Osteoblast (primary cell): Measurements from ENCODE around the gene CTSA. TPM values are rescaled to one million over a fixed set of nuclear protein-coding genes. Genes with fewer than 3 reads are reported as not detected.

Source experiments
- DNase-seq: peaks from one replicate; pipeline ENCODE4 v3.0.0; 2011; ENCODE audit warnings: low spot score, mixed read lengths; ENCODE audit not compliant: insufficient read length; ENCODE audit errors: missing footprints
- H2AFZ ChIP-seq: 2 replicates; pipeline ENCODE4 v1.6.0; 2011; ENCODE audit warnings: mild to moderate bottlenecking, low read length
- H3K27ac ChIP-seq: 2 replicates; pipeline ENCODE4 v1.5.1; 2011; ENCODE audit warnings: mild to moderate bottlenecking, low read depth, low read length, moderate library complexity
- H3K27me3 ChIP-seq: 2 replicates; pipeline ENCODE4 v1.6.0; 2012; ENCODE audit warnings: mild to moderate bottlenecking, control low read depth, inconsistent platforms, low read length, moderate library complexity; ENCODE audit not compliant: insufficient read depth
- H3K36me3 ChIP-seq: 2 replicates; pipeline ENCODE4 v1.5.1; 2011; ENCODE audit warnings: mild to moderate bottlenecking, low read length, control low read depth, moderate library complexity; ENCODE audit not compliant: insufficient read depth
- H3K4me1 ChIP-seq: 2 replicates; pipeline ENCODE4 v1.5.1; 2011; ENCODE audit warnings: mild to moderate bottlenecking, low read length, control low read depth, moderate library complexity; ENCODE audit not compliant: insufficient read depth
- H3K4me2 ChIP-seq: 2 replicates; pipeline ENCODE4 v1.6.0; 2011; ENCODE audit warnings: mild to moderate bottlenecking, low read length; ENCODE audit not compliant: insufficient read depth
- H3K4me3 ChIP-seq: fragments of 200-600 bp; sonication (generic); 3 replicates; pipeline ENCODE4 v1.5.1; 2012; ENCODE audit warnings: mild to moderate bottlenecking, low read length, inconsistent platforms; ENCODE audit not compliant: insufficient read depth
- H3K79me2 ChIP-seq: 2 replicates; pipeline ENCODE4 v1.6.0; 2012; ENCODE audit warnings: mild to moderate bottlenecking, low read length, control low read depth, inconsistent platforms; ENCODE audit not compliant: insufficient read depth
- H3K9me3 ChIP-seq: 2 replicates; pipeline ENCODE4 v1.5.1; 2011; ENCODE audit warnings: low read depth, low read length, control low read depth
- H4K20me1 ChIP-seq: 2 replicates; pipeline ENCODE4 v1.6.0; 2012; ENCODE audit warnings: mild to moderate bottlenecking, low read length, control low read depth; ENCODE audit not compliant: insufficient read depth
- total RNA-seq: library from RNA; depleted of rRNA; stranded (reverse); fragments of >200 nt; gene quantifications from 2 replicates; pipeline ENCODE4 v1.2.3, GENCODE V29; 2012
- TF ChIP-seq, protein P1 (sequence below): IDR thresholded peaks from 2 replicates; pipeline ENCODE4 v1.5.1; 2011; ENCODE audit warnings: mild to moderate bottlenecking, low read depth, low read length, moderate library complexity; ENCODE audit errors: extremely low read depth

The CTSA gene
- total RNA-seq, 1 donor: 157 TPM

- H4K20me1 ChIP-seq: peaks cover 19% of the 10 kb centered on the region
- TF ChIP-seq, protein P1, sequence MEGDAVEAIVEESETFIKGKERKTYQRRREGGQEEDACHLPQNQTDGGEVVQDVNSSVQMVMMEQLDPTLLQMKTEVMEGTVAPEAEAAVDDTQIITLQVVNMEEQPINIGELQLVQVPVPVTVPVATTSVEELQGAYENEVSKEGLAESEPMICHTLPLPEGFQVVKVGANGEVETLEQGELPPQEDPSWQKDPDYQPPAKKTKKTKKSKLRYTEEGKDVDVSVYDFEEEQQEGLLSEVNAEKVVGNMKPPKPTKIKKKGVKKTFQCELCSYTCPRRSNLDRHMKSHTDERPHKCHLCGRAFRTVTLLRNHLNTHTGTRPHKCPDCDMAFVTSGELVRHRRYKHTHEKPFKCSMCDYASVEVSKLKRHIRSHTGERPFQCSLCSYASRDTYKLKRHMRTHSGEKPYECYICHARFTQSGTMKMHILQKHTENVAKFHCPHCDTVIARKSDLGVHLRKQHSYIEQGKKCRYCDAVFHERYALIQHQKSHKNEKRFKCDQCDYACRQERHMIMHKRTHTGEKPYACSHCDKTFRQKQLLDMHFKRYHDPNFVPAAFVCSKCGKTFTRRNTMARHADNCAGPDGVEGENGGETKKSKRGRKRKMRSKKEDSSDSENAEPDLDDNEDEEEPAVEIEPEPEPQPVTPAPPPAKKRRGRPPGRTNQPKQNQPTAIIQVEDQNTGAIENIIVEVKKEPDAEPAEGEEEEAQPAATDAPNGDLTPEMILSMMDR: peak; percentile 27
- H3K36me3 ChIP-seq: peaks cover 39% of the 10 kb centered on the region
- peak; percentile 90 for DNase-seq
- no peaks in the 10 kb centered on the region for H3K9me3 ChIP-seq
- peak overlapping the region; percentile 94 for H3K4me2 ChIP-seq
- peak overlapping the region; percentile 83 for H3K27ac ChIP-seq
- no peaks in the 10 kb centered on the region for H3K27me3 ChIP-seq
- peaks cover 25% of the 10 kb centered on the region for H3K79me2 ChIP-seq
- H3K4me1 ChIP-seq: peaks cover 24% of the 10 kb centered on the region
- no peak overlapping the region for H2AFZ ChIP-seq
- H3K4me3 ChIP-seq: peak overlapping the region; percentile 86
Observed at GRCh38 chr20:45892049-45892825, 1.1 kb downstream of the CTSA start.

GRCh38 chr20:45892828-45893500 is 1.8 kb downstream of the CTSA start:
- H3K4me3 ChIP-seq: no peak overlapping the region
- no peak overlapping the region for H3K27ac ChIP-seq
- no peaks in the 10 kb centered on the region for H3K9me3 ChIP-seq
- DNase-seq: peak; percentile 30
- peaks cover 25% of the 10 kb centered on the region for H3K79me2 ChIP-seq
- H3K27me3 ChIP-seq: no peaks in the 10 kb centered on the region
- peaks cover 22% of the 10 kb centered on the region for H4K20me1 ChIP-seq
- H3K36me3 ChIP-seq: peaks cover 47% of the 10 kb centered on the region
- H3K4me2 ChIP-seq: peak overlapping the region; percentile 33
- no peak overlapping the region for H2AFZ ChIP-seq
- TF ChIP-seq, protein P1: no peak
- H3K4me1 ChIP-seq: peaks cover 24% of the 10 kb centered on the region

- Histone ChIP-seq H3K27ac (no peak overlapping the region), H3K9me3 (no peaks in the 10 kb centered on the region), H3K36me3 (peaks cover 55% of the 10 kb centered on the region), H2AFZ (no peak overlapping the region), H3K4me3 (no peak overlapping the region), H3K4me1 (peaks cover 24% of the 10 kb centered on the region), H3K79me2 (peaks cover 25% of the 10 kb centered on the region), H3K4me2 (no peak overlapping the region), H3K27me3 (no peaks in the 10 kb centered on the region), H4K20me1 (peaks cover 22% of the 10 kb centered on the region)
- peak; percentile 31 for DNase-seq
- TF ChIP-seq, protein P1: no peak
Observed at GRCh38 chr20:45893831-45894230, 2.7 kb downstream of the CTSA start.

DNA sequence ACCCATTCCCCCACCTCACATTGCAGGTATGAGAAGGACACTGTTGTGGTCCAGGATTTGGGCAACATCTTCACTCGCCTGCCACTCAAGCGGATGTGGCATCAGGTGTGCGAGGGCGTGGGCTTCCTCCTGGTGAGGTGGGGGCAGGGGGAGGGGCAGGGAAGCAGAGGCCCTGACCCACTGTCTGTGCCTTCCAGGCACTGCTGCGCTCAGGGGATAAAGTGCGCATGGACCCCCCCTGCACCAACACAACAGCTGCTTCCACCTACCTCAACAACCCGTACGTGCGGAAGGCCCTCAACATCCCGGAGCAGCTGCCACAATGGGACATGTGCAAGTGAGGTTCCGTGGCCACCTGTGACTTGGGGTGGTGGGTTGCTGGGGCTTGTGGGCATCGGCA is 3.7 kb downstream of the CTSA start:
- peak; percentile 53 for DNase-seq
- peaks cover 23% of the 10 kb centered on the region for H3K4me1 ChIP-seq
- no peak overlapping the region for H2AFZ ChIP-seq
- no peak overlapping the region for H3K27ac ChIP-seq
- peaks cover 22% of the 10 kb centered on the region for H4K20me1 ChIP-seq
- H3K36me3 ChIP-seq: peaks cover 55% of the 10 kb centered on the region
- H3K9me3 ChIP-seq: no peaks in the 10 kb centered on the region
- H3K4me3 ChIP-seq: no peak overlapping the region
- H3K4me2 ChIP-seq: no peak overlapping the region
- TF ChIP-seq, protein P1: no peak
- no peaks in the 10 kb centered on the region for H3K27me3 ChIP-seq
- H3K79me2 ChIP-seq: peaks cover 25% of the 10 kb centered on the region
